KMS-11 (cell line): Measurements from ENCODE around the gene NTN5.

Experiments used
- H2AFZ ChIP-seq: fragments of 200-600 bp; sonication (generic); 2 replicates; pipeline ENCODE4 v1.6.1; 2016; ENCODE audit warnings: antibody characterized with exemption, mixed run types, low read depth
- H3K27ac ChIP-seq: fragments of 200-600 bp; sonication (generic); 2 replicates; pipeline ENCODE4 v1.6.1; 2016; ENCODE audit warnings: mild to moderate bottlenecking, mixed run types
- H3K27me3 ChIP-seq: fragments of 200-600 bp; sonication (generic); 2 replicates; pipeline ENCODE4 v1.6.1; 2017; ENCODE audit warnings: mild to moderate bottlenecking, low read depth, mixed run types, moderate library complexity; ENCODE audit not compliant: insufficient read depth
- H3K36me3 ChIP-seq: fragments of 200-600 bp; sonication (generic); 2 replicates; pipeline ENCODE4 v1.6.1; 2017; ENCODE audit warnings: mild to moderate bottlenecking, mixed run types; ENCODE audit not compliant: insufficient read depth
- H3K4me1 ChIP-seq: fragments of 200-600 bp; sonication (generic); 2 replicates; pipeline ENCODE4 v1.6.1; 2016; ENCODE audit warnings: mild to moderate bottlenecking, low read depth, mixed run types; ENCODE audit not compliant: poor library complexity, severe bottlenecking
- H3K4me2 ChIP-seq: fragments of 200-600 bp; sonication (generic); 2 replicates; pipeline ENCODE4 v1.7.0; 2016; ENCODE audit warnings: mild to moderate bottlenecking, mixed run types
- H3K4me3 ChIP-seq: fragments of 200-600 bp; sonication (generic); IDR thresholded peaks from 2 replicates; pipeline ENCODE4 v1.6.1; 2017; ENCODE audit warnings: low read depth, low read length, mixed read lengths; ENCODE audit not compliant: insufficient read depth
- H3K79me2 ChIP-seq: fragments of 200-600 bp; sonication (generic); 2 replicates; pipeline ENCODE4 v1.6.1; 2016; ENCODE audit warnings: low read depth, mixed run types; ENCODE audit not compliant: insufficient read depth
- H3K9ac ChIP-seq: fragments of 200-600 bp; sonication (generic); 2 replicates; pipeline ENCODE4 v1.6.1; 2016; ENCODE audit warnings: mild to moderate bottlenecking, mixed run types
- H4K20me1 ChIP-seq: fragments of 200-600 bp; sonication (generic); 2 replicates; pipeline ENCODE4 v1.6.1; 2016; ENCODE audit warnings: mild to moderate bottlenecking, mixed run types; ENCODE audit not compliant: insufficient read depth
- TF ChIP-seq, protein P1 (sequence below): fragments of 200-600 bp; sonication (generic); conservative IDR thresholded peaks from 2 replicates; pipeline ENCODE4 v1.6.1; 2017; ENCODE audit warnings: low read depth, mild to moderate bottlenecking, antibody characterized with exemption, low read length, moderate library complexity, mixed read lengths

Gene NTN5

DNA sequence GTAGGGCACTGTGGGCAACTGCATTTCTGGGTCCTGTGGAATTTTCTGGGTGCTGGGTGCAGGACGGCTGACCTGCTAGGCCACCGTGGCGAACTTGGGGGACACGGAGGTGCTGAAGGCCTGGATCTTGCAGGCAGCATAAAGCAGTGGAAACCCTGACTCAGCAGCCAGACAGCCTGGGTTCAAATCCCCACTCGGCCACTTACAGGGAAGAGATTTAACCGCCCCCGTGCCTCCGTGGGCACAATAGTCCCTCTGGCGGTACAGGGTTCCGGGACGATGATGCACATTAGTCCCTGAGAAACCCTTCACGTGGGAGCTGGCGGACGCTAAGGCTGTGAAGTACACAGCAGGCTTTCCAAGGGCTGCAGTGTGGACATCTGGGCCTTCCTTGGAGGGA, 60.9 kb downstream of the NTN5 start:
- peaks cover 12% of the 10 kb centered on the region for H4K20me1 ChIP-seq
- H2AFZ ChIP-seq: no peak overlapping the region
- H3K27me3 ChIP-seq: peaks cover 11% of the 10 kb centered on the region; the same call in 1 of the 2 replicates
- TF ChIP-seq, protein P1, sequence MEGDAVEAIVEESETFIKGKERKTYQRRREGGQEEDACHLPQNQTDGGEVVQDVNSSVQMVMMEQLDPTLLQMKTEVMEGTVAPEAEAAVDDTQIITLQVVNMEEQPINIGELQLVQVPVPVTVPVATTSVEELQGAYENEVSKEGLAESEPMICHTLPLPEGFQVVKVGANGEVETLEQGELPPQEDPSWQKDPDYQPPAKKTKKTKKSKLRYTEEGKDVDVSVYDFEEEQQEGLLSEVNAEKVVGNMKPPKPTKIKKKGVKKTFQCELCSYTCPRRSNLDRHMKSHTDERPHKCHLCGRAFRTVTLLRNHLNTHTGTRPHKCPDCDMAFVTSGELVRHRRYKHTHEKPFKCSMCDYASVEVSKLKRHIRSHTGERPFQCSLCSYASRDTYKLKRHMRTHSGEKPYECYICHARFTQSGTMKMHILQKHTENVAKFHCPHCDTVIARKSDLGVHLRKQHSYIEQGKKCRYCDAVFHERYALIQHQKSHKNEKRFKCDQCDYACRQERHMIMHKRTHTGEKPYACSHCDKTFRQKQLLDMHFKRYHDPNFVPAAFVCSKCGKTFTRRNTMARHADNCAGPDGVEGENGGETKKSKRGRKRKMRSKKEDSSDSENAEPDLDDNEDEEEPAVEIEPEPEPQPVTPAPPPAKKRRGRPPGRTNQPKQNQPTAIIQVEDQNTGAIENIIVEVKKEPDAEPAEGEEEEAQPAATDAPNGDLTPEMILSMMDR: no peak
- no peak overlapping the region for H3K27ac ChIP-seq
- no peak overlapping the region for H3K4me3 ChIP-seq
- no peak overlapping the region for H3K9ac ChIP-seq
- H3K4me2 ChIP-seq: no peak overlapping the region
- H3K4me1 ChIP-seq: peaks cover 6% of the 10 kb centered on the region
- H3K36me3 ChIP-seq: peaks cover 3% of the 10 kb centered on the region; the same call in 1 of the 2 replicates
- peaks cover 5% of the 10 kb centered on the region for H3K79me2 ChIP-seq
